T-cell (primary cell): ENCODE data around the gene KRTAP4-8. TPM values are rescaled to one million over a fixed set of nuclear protein-coding genes. Genes with fewer than 3 reads are reported as not detected.
"Not testable (repeated sequence)": the region's sequence is repeated elsewhere in the genome, so short reads cannot be mapped to it uniquely, and the experiment has no call there.

Experiments
- ATAC-seq, 4 experiments: fragments of 200-7000 bp in 3 of 4; fragments of 150-1000 bp in 1 of 4; cut with Tn5 transposase; replicated peaks in 1 of 4; 1 replicate in 3 of 4; 2 replicates in 1 of 4; pipeline ENCODE4 v1.10.0; 2021; ENCODE audit warnings: moderate library complexity in 3 of 4, mild to moderate bottlenecking in 2 of 4, moderate number of reproducible peaks in 1 of 4
- CTCF ChIA-PET, 2 donors: fragments of 300-600 bp; sonication (Branson Sonifier 250); formaldehyde crosslinking; loops; one replicate each; lab custom pipeline; 2022; ENCODE audit warnings: antibody characterized with exemption in 2 of 2; lab: Charles Lee
- POLR2A ChIA-PET, 2 donors: fragments of 300-600 bp; sonication (Branson Sonifier 250); formaldehyde crosslinking; loops; one replicate each; lab custom pipeline; 2022; ENCODE audit warnings: antibody characterized with exemption in 2 of 2; lab: Charles Lee
- DNase-seq, 35 experiments: peaks; one replicate each; pipeline versions ENCODE4 v3.0.0 to v3.0.0-alpha.2; 2013 to 2023
- H3K27ac ChIP-seq: one replicate; pipeline ENCODE4 v1.5.1; 2013; ENCODE audit warnings: low read length
- H3K27me3 ChIP-seq, 2 experiments: replicated peaks in 1 of 2; 1 replicate in 1 of 2; 2 replicates in 1 of 2; pipeline versions ENCODE4 v1.6.1 to v1.7.0; 2013; ENCODE audit warnings: low read length in 1 of 2, mixed read lengths in 1 of 2; ENCODE audit not compliant: control insufficient read depth in 2 of 2, insufficient read depth in 2 of 2; ENCODE audit errors: extremely low read depth in 1 of 2
- H3K36me3 ChIP-seq, 2 donors: 1 replicate in 1 of 2; 2 replicates in 1 of 2; pipeline versions ENCODE4 v1.6.1 to v1.7.0; 2013; ENCODE audit warnings: low read length in 1 of 2; ENCODE audit not compliant: control insufficient read depth in 2 of 2, insufficient read depth in 1 of 2; ENCODE audit errors: extremely low read depth in 1 of 2
- H3K4me1 ChIP-seq, 2 experiments: 1 replicate in 1 of 2; 2 replicates in 1 of 2; pipeline versions ENCODE4 v1.6.1 to v1.7.0; 2013; ENCODE audit warnings: low read length in 2 of 2, mixed read lengths in 1 of 2; ENCODE audit not compliant: insufficient read depth in 2 of 2, control insufficient read depth in 1 of 2; ENCODE audit errors: extremely low read depth in 1 of 2
- H3K4me3 ChIP-seq, 2 donors: 1 replicate in 1 of 2; 2 replicates in 1 of 2; pipeline versions ENCODE4 v1.5.1 to v1.7.0; 2013; ENCODE audit warnings: mild to moderate bottlenecking in 2 of 2, low read length in 1 of 2, moderate library complexity in 1 of 2; ENCODE audit not compliant: control insufficient read depth in 1 of 2; ENCODE audit errors: extremely low read depth in 1 of 2
- H3K9me3 ChIP-seq: 2 replicates; pipeline ENCODE4 v1.7.0; 2013
- H3K27ac Mint-ChIP-seq, 2 donors: one replicate each; pipeline ENCODE4 v1.8.0; 2020 to 2021; ENCODE audit warnings: mild to moderate bottlenecking in 2 of 2, mixed read lengths in 2 of 2
- H3K27me3 Mint-ChIP-seq, 2 donors: one replicate each; pipeline ENCODE4 v1.8.0; 2021 to 2022; ENCODE audit warnings: mixed read lengths in 2 of 2
- H3K36me3 Mint-ChIP-seq: one replicate; pipeline ENCODE4 v1.8.0; 2021; ENCODE audit warnings: mixed read lengths
- H3K4me1 Mint-ChIP-seq, 3 donors: one replicate each; pipeline ENCODE4 v1.8.0; 2020 to 2022; ENCODE audit warnings: mixed read lengths in 3 of 3, mild to moderate bottlenecking in 1 of 3
- H3K4me3 Mint-ChIP-seq, 3 donors: one replicate each; pipeline ENCODE4 v1.8.0; 2020 to 2022; ENCODE audit warnings: mild to moderate bottlenecking in 3 of 3, mixed read lengths in 3 of 3, moderate library complexity in 3 of 3
- H3K9me3 Mint-ChIP-seq, 3 donors: one replicate each; pipeline ENCODE4 v1.8.0; 2020 to 2022; ENCODE audit warnings: mixed read lengths in 3 of 3
- WGBS: methylation state at CpG from one replicate; pipeline ENCODE4 v1.1.5; 2013; ENCODE audit warnings: missing lambda C conversion rate; ENCODE audit not compliant: insufficient coverage; 5-methylcytosine and 5-hydroxymethylcytosine counted together
- total RNA-seq, 35 experiments: library from RNA in 6 of 35; stranded (reverse) in 6 of 35; fragments of 120-200 nt in 1 of 35; gene quantifications; one replicate each; pipeline versions ENCODE4 v1.2.1 to v1.2.4 and lab custom pipeline; 2013 to 2026

The KRTAP4-8 gene
- total RNA-seq, 5 donors from 2014 or later (not counting 1 experiment from before 2014, with no cell fraction given): not detected

- H3K4me3 Mint-ChIP-seq, H3K4me3 ChIP-seq, H3K4me1 ChIP-seq, H3K9me3 Mint-ChIP-seq, ATAC-seq, CTCF ChIA-PET, H3K9me3 ChIP-seq, H3K36me3 Mint-ChIP-seq, H3K4me1 Mint-ChIP-seq, DNase-seq, H3K27ac ChIP-seq, POLR2A ChIA-PET, H3K27me3 ChIP-seq, H3K27ac Mint-ChIP-seq, H3K36me3 ChIP-seq: not testable (repeated sequence)
- H3K27me3 Mint-ChIP-seq: peaks cover 7 to 17% of the 10 kb centered on the region in 2 donors
- no CpG with 5 or more reads among the region's 2 CpGs for WGBS
Measured at GRCh38 chr17:41083427-41083826, 14.5 kb downstream of the KRTAP4-8 start.

DNA sequence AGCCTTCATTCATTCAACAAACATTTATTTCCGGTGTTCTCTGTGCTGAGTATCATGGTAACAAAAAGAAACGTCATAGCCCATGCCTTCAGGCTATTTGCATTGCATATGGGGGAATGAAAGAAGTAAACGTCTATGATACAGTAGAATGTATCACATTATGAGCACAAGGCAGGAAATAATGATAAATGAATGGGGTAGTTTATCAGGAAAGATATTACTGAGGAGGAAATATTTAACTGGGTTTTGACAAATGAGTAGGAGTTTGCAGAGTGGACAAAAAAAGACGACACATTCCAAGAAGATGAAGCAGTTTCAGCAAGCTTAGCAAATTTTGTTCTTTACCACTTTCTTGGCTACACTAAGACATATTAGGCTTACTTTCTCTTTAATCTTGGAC is 15.3 kb downstream of the KRTAP4-8 start:
- ATAC-seq: no peak
- DNase-seq: no peak
- H3K27me3 Mint-ChIP-seq: peaks cover 7 to 16% of the 10 kb centered on the region in 2 donors
- no peaks in the 10 kb centered on the region for H3K4me1 Mint-ChIP-seq
- Histone ChIP-seq H3K4me1 (no peaks in the 10 kb centered on the region), H3K27me3 (peaks cover 2 to 3% of the 10 kb centered on the region in 2 experiments), H3K9me3 (no peaks in the 10 kb centered on the region), H3K27ac (no peak overlapping the region), H3K36me3 (no peaks in the 10 kb centered on the region), H3K4me3 (no peak overlapping the region)
- H3K27ac Mint-ChIP-seq: no peak overlapping the region
- no peaks in the 10 kb centered on the region for H3K9me3 Mint-ChIP-seq
- H3K36me3 Mint-ChIP-seq: no peaks in the 10 kb centered on the region
- ChIA-PET CTCF (no interaction called here), POLR2A (interaction anchor here (0.6 kb wide), 2 partner anchors 16 to 718 kb away, joined by 3 to 17 read pairs; no protein-coding TSS in a partner anchor)
- no peak overlapping the region for H3K4me3 Mint-ChIP-seq
- WGBS: 57% methylated on average over 1 of the region's 4 CpGs

- H3K9me3 Mint-ChIP-seq: no peaks in the 10 kb centered on the region
- DNase-seq: no peak
- no peaks in the 10 kb centered on the region for H3K36me3 ChIP-seq
- no peak overlapping the region for H3K27ac Mint-ChIP-seq
- H3K4me1 Mint-ChIP-seq: no peaks in the 10 kb centered on the region
- ChIA-PET CTCF (no interaction called here), POLR2A (no interaction called here)
- peaks cover 19 to 22% of the 10 kb centered on the region in 2 donors for H3K27me3 Mint-ChIP-seq
- no peak overlapping the region for H3K4me3 Mint-ChIP-seq
- no peaks in the 10 kb centered on the region for H3K4me1 ChIP-seq
- H3K36me3 Mint-ChIP-seq: no peaks in the 10 kb centered on the region
- no peaks in the 10 kb centered on the region for H3K9me3 ChIP-seq
- no peak overlapping the region for H3K4me3 ChIP-seq
- H3K27me3 ChIP-seq: peaks cover 0 to 2% of the 10 kb centered on the region in 2 experiments
- no peak overlapping the region for H3K27ac ChIP-seq
- no peak for ATAC-seq
Measured at GRCh38 chr17:41076788-41077187, 21.2 kb downstream of the KRTAP4-8 start.

DNA sequence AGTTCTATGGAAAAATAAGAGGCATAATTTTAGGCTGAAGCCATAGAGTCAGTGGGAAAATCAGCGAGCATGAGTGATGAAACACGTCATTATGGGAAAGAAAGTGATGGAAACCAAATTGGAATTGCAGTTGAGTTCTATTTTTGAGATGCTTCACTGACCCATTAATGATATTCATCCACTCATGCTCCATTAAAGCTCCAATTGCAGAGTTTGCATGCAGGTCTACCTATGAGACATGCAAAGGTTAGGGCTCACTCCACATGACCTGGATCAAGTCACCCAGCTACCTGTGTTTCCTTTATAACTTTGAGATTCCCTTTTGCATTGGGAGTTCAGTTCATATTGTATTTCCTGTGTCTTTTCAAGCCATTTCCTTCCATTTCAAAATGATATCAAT is 24.3 kb downstream of the KRTAP4-8 start:
- no peak overlapping the region for H3K27ac ChIP-seq
- H3K4me3 Mint-ChIP-seq: no peak overlapping the region
- H3K27ac Mint-ChIP-seq: no peak overlapping the region
- peaks cover 12 to 22% of the 10 kb centered on the region in 2 donors for H3K27me3 Mint-ChIP-seq
- no peaks in the 10 kb centered on the region for H3K4me1 Mint-ChIP-seq
- H3K27me3 ChIP-seq: peaks cover 0 to 2% of the 10 kb centered on the region in 2 experiments
- H3K9me3 ChIP-seq: no peaks in the 10 kb centered on the region
- ChIA-PET CTCF (interaction anchor here in 1 of 2 donors (0.6 kb wide), 1 partner anchor 589 kb away, joined by 3 read pairs; no protein-coding TSS in a partner anchor), POLR2A (no interaction called here)
- H3K4me1 ChIP-seq: no peaks in the 10 kb centered on the region
- no peaks in the 10 kb centered on the region for H3K36me3 Mint-ChIP-seq
- H3K4me3 ChIP-seq: no peak overlapping the region
- no CpG with 5 or more reads among the region's 2 CpGs for WGBS
- no peak for DNase-seq
- no peak for ATAC-seq
- H3K9me3 Mint-ChIP-seq: no peaks in the 10 kb centered on the region
- no peaks in the 10 kb centered on the region for H3K36me3 ChIP-seq

- Mint-ChIP-seq H3K4me3 (no peak overlapping the region), H3K36me3 (no peaks in the 10 kb centered on the region), H3K9me3 (no peaks in the 10 kb centered on the region), H3K27me3 (peaks cover 9 to 22% of the 10 kb centered on the region in 2 donors), H3K27ac (no peak overlapping the region), H3K4me1 (no peaks in the 10 kb centered on the region)
- ATAC-seq: no peak
- no peaks in the 10 kb centered on the region for H3K36me3 ChIP-seq
- no peaks in the 10 kb centered on the region for H3K4me1 ChIP-seq
- ChIA-PET CTCF (no interaction called here), POLR2A (no interaction called here)
- DNase-seq: no peak
- WGBS: 92% methylated on average over 2 of the region's 5 CpGs
- H3K27ac ChIP-seq: no peak overlapping the region
- no peak overlapping the region for H3K4me3 ChIP-seq
- peaks cover 0 to 2% of the 10 kb centered on the region in 2 experiments for H3K27me3 ChIP-seq
- no peaks in the 10 kb centered on the region for H3K9me3 ChIP-seq
Measured at GRCh38 chr17:41071606-41072360, 26.2 kb downstream of the KRTAP4-8 start.

- 100% methylated on average over 1 of the region's 3 CpGs for WGBS
- H3K36me3 Mint-ChIP-seq: no peaks in the 10 kb centered on the region
- DNase-seq (no peak), ATAC-seq (no peak)
- H3K9me3 Mint-ChIP-seq: no peaks in the 10 kb centered on the region
- H3K36me3 ChIP-seq: no peaks in the 10 kb centered on the region
- no peak overlapping the region for H3K4me3 Mint-ChIP-seq
- H3K27me3 Mint-ChIP-seq: peaks cover 0 to 3% of the 10 kb centered on the region in 2 donors
- no peak overlapping the region for H3K4me3 ChIP-seq
- no peaks in the 10 kb centered on the region for H3K9me3 ChIP-seq
- ChIA-PET CTCF (no interaction called here), POLR2A (no interaction called here)
- H3K4me1 ChIP-seq: no peaks in the 10 kb centered on the region
- no peaks in the 10 kb centered on the region for H3K27me3 ChIP-seq
- no peak overlapping the region for H3K27ac Mint-ChIP-seq
- H3K4me1 Mint-ChIP-seq: no peaks in the 10 kb centered on the region
- H3K27ac ChIP-seq: no peak overlapping the region
Measured at GRCh38 chr17:41069031-41069430, 28.9 kb downstream of the KRTAP4-8 start.
